NOMO-1 treated with dmso at 0.1 percent for 144 hours (cell line): ENCODE measurements around the gene TRANK1.
"Not testable (repeated sequence)": the region's sequence is repeated elsewhere in the genome, so short reads cannot be mapped to it uniquely, and the experiment has no call there.

Experiments used
- DNase-seq: peaks from one replicate; lab custom pipeline; 2025; ENCODE audit not compliant: unreplicated experiment; lab: John Stamatoyannopoulos, UW

Gene TRANK1

GRCh38 chr3:36893826-36894225 lies 51.0 kb downstream of the TRANK1 start:
- no peak for DNase-seq

- peak; percentile 80 for DNase-seq
These were observed 51.7 kb downstream of the TRANK1 start for GRCh38 chr3:36893137-36893557.

GRCh38 chr3:36892457-36893136 lies 52.3 kb downstream of the TRANK1 start:
- no peak for DNase-seq

- no peak for DNase-seq
These were observed 53.1 kb downstream of the TRANK1 start for GRCh38 chr3:36891701-36892160.

GRCh38 chr3:36891097-36891496 lies 53.8 kb downstream of the TRANK1 start:
- DNase-seq, result not testable (repeated sequence)

GRCh38 chr3:36890261-36890660 lies 54.6 kb downstream of the TRANK1 start:
- no peak for DNase-seq

- no peak for DNase-seq
These were observed 63.1 kb downstream of the TRANK1 start for GRCh38 chr3:36881735-36882134.

- not testable (repeated sequence) for DNase-seq
These were observed 65.0 kb downstream of the TRANK1 start for GRCh38 chr3:36879842-36880241.

GRCh38 chr3:36877930-36878685 lies 66.7 kb downstream of the TRANK1 start:
- DNase-seq, result no peak

GRCh38 chr3:36876181-36876936 lies 68.5 kb downstream of the TRANK1 start:
- DNase-seq, result peak; percentile 13

- DNase-seq, result no peak
These were observed 69.5 kb downstream of the TRANK1 start for GRCh38 chr3:36875397-36875796.

GRCh38 chr3:36874424-36874823 lies 70.4 kb downstream of the TRANK1 start:
- DNase-seq, result no peak

- no peak for DNase-seq
These were observed 73.3 kb downstream of the TRANK1 start for GRCh38 chr3:36871379-36872126.

- DNase-seq, result peak; percentile 17
These were observed 76.0 kb downstream of the TRANK1 start for GRCh38 chr3:36868614-36869436.

GRCh38 chr3:36867810-36868209 lies 77.0 kb downstream of the TRANK1 start:
- DNase-seq, result no peak

- DNase-seq, result no peak
These were observed 78.5 kb downstream of the TRANK1 start for GRCh38 chr3:36866368-36866767.

- DNase-seq, result peak; percentile 62
These were observed 80.4 kb downstream of the TRANK1 start for GRCh38 chr3:36864180-36865053.

GRCh38 chr3:36862076-36862755 lies 82.6 kb downstream of the TRANK1 start:
- DNase-seq, result no peak

GRCh38 chr3:36859494-36859893 lies 85.4 kb downstream of the TRANK1 start:
- no peak for DNase-seq
